HG02759 (cell line): Measurements from ENCODE around the gene KIRREL3.

Experiments used
- ATAC-seq: cut with Tn5 transposase; IDR thresholded peaks from one replicate; pipeline ENCODE4 v1.9.1; 2021; ENCODE audit warnings: mild to moderate bottlenecking, moderate library complexity; ENCODE audit not compliant: unreplicated experiment

The KIRREL3 gene

GRCh38 chr11:126747315-126747714 lies 253.3 kb downstream of the KIRREL3 start:
- no peak for ATAC-seq

GRCh38 chr11:126746443-126746842 lies 254.1 kb downstream of the KIRREL3 start:
- ATAC-seq, result no peak

GRCh38 chr11:126744699-126745098 lies 255.9 kb downstream of the KIRREL3 start:
- ATAC-seq, result no peak

- ATAC-seq, result no peak
These were observed 256.9 kb downstream of the KIRREL3 start for GRCh38 chr11:126743628-126744027.

GRCh38 chr11:126742582-126742981 lies 258.0 kb downstream of the KIRREL3 start:
- no peak for ATAC-seq

- no peak for ATAC-seq
These were observed 259.7 kb downstream of the KIRREL3 start for GRCh38 chr11:126740846-126741245.

- ATAC-seq, result no peak
These were observed 260.9 kb downstream of the KIRREL3 start for GRCh38 chr11:126739499-126740145.

- ATAC-seq, result no peak
These were observed 262.1 kb downstream of the KIRREL3 start for GRCh38 chr11:126738295-126739031.

- ATAC-seq, result no peak
These were observed 263.6 kb downstream of the KIRREL3 start for GRCh38 chr11:126736682-126737572.

GRCh38 chr11:126734752-126735151 lies 265.8 kb downstream of the KIRREL3 start:
- no peak for ATAC-seq

- ATAC-seq, result no peak
These were observed 266.9 kb downstream of the KIRREL3 start for GRCh38 chr11:126733685-126734084.

GRCh38 chr11:126732981-126733380 lies 267.6 kb downstream of the KIRREL3 start:
- ATAC-seq, result peak; percentile 75

- ATAC-seq, result no peak
These were observed 268.9 kb downstream of the KIRREL3 start for GRCh38 chr11:126731576-126732142.

GRCh38 chr11:126727381-126727780 lies 273.2 kb downstream of the KIRREL3 start:
- no peak for ATAC-seq

- no peak for ATAC-seq
These were observed 275.0 kb downstream of the KIRREL3 start for GRCh38 chr11:126725521-126725920.

- no peak for ATAC-seq
These were observed 275.5 kb downstream of the KIRREL3 start for GRCh38 chr11:126725043-126725442.

- no peak for ATAC-seq
These were observed 276.9 kb downstream of the KIRREL3 start for GRCh38 chr11:126723665-126724045.

GRCh38 chr11:126722956-126723664 lies 277.5 kb downstream of the KIRREL3 start:
- ATAC-seq, result no peak

GRCh38 chr11:126722006-126722736 lies 278.4 kb downstream of the KIRREL3 start:
- no peak for ATAC-seq
